H1 (cell line): ENCODE measurements around the gene CADPS. TPM values are rescaled to one million over a fixed set of nuclear protein-coding genes. Genes with fewer than 3 reads are reported as not detected.

Experiments used
- CTCF ChIA-PET: fragments of 300-600 bp; sonication (Branson Sonifier 250); formaldehyde crosslinking; loops from one replicate; lab custom pipeline; 2021; ENCODE audit not compliant: partially characterized antibody; lab: Charles Lee
- POLR2A ChIA-PET: fragments of 300-600 bp; sonication (Branson Sonifier 250); formaldehyde crosslinking; loops from one replicate; lab custom pipeline; 2021; ENCODE audit warnings: inconsistent platforms; ENCODE audit not compliant: partially characterized antibody; lab: Charles Lee
- DNase-seq, 2 experiments: peaks; one replicate each; pipeline versions ENCODE4 v3.0.0 to v3.0.0-alpha.2; 2010 to 2022; ENCODE audit warnings: low spot score in 2 of 2, low read depth in 1 of 2, mixed read lengths in 1 of 2
- FAIRE-seq: peaks from 2 replicates; lab custom pipeline; 2011; peaks lifted over from hg19 to GRCh38; lab: Jason Lieb, UNC
- H2AFZ ChIP-seq: 2 replicates; pipeline ENCODE4 v1.8.1; 2012; ENCODE audit warnings: low read length, inconsistent platforms
- H2AK5ac ChIP-seq: 2 replicates; pipeline ENCODE4 v1.6.1; 2013; ENCODE audit warnings: low read depth, low read length
- H2BK120ac ChIP-seq: replicated peaks from 2 replicates; pipeline ENCODE3; 2013; ENCODE audit warnings: low read depth, low read length, inconsistent platforms
- H2BK12ac ChIP-seq: 2 replicates; pipeline ENCODE4 v1.6.1; 2013; ENCODE audit warnings: low read depth, low read length
- H2BK15ac ChIP-seq: 2 replicates; pipeline ENCODE4 v1.6.1; 2013; ENCODE audit warnings: low read length
- H2BK20ac ChIP-seq: 2 replicates; pipeline ENCODE4 v1.6.1; 2013; ENCODE audit warnings: low read length
- H2BK5ac ChIP-seq: 2 replicates; pipeline ENCODE4 v1.6.1; 2013; ENCODE audit warnings: low read depth, low read length
- H3K14ac ChIP-seq: 2 replicates; pipeline ENCODE4 v1.6.1; 2013; ENCODE audit warnings: inconsistent platforms; ENCODE audit not compliant: insufficient read length
- H3K18ac ChIP-seq: 2 replicates; pipeline ENCODE4 v1.6.1; 2013; ENCODE audit warnings: low read length; ENCODE audit errors: extremely low read depth
- H3K23ac ChIP-seq: 2 replicates; pipeline ENCODE4 v1.6.1; 2013; ENCODE audit warnings: inconsistent platforms; ENCODE audit not compliant: insufficient read length
- H3K23me2 ChIP-seq: 2 replicates; pipeline ENCODE4 v1.6.1; 2013; ENCODE audit warnings: low read depth, low read length
- H3K27ac ChIP-seq: 2 replicates; pipeline ENCODE4 v1.6.1; 2011; ENCODE audit warnings: low read depth, low read length, inconsistent platforms
- H3K27me3 ChIP-seq, 4 experiments: replicated peaks in 1 of 4; 1 replicate in 1 of 4; 2 replicates in 3 of 4; pipeline versions ENCODE4 v1.6.1 to v1.8.1; 2011 to 2013; ENCODE audit warnings: low read length in 3 of 4, mild to moderate bottlenecking in 3 of 4, inconsistent platforms in 2 of 4, mixed read lengths in 2 of 4, moderate library complexity in 1 of 4; ENCODE audit not compliant: control insufficient read depth in 3 of 4, insufficient read depth in 3 of 4; ENCODE audit errors: extremely low read depth in 1 of 4
- H3K36me3 ChIP-seq, 4 experiments: 2 replicates each; pipeline versions ENCODE4 v1.6.1 to v1.8.1; 2011 to 2013; ENCODE audit warnings: mild to moderate bottlenecking in 4 of 4, low read length in 3 of 4, moderate library complexity in 2 of 4, control low read depth in 1 of 4, inconsistent platforms in 1 of 4; ENCODE audit not compliant: insufficient read depth in 4 of 4, control insufficient read depth in 2 of 4
- H3K4ac ChIP-seq: replicated peaks from 2 replicates; pipeline ENCODE3; 2013; ENCODE audit warnings: low read length, low read depth, mixed read lengths, inconsistent platforms; ENCODE audit not compliant: insufficient read length
- H3K4me1 ChIP-seq, 4 experiments: replicated peaks in 1 of 4; 1 replicate in 1 of 4; 2 replicates in 3 of 4; pipeline versions ENCODE4 v1.6.1 to v1.8.1; 2011 to 2013; ENCODE audit warnings: low read length in 3 of 4, inconsistent platforms in 2 of 4, mixed read lengths in 1 of 4; ENCODE audit not compliant: insufficient read depth in 4 of 4, control insufficient read depth in 3 of 4
- H3K4me2 ChIP-seq, 2 experiments: 2 replicates each; pipeline versions ENCODE4 v1.6.1 to v1.8.1; 2011 to 2013; ENCODE audit warnings: low read depth in 2 of 2, low read length in 2 of 2, control low read depth in 1 of 2, inconsistent platforms in 1 of 2, mild to moderate bottlenecking in 1 of 2; ENCODE audit not compliant: insufficient read depth in 1 of 2
- H3K4me3 ChIP-seq, 4 experiments: fragments of 200-600, 300-600 bp in 1 of 4; sonication (generic), shearing (Covaris generic), sonication (Bioruptor Twin) in 1 of 4; 2 replicates each; pipeline versions ENCODE4 v1.5.1 to v1.8.1; 2011 to 2016; ENCODE audit warnings: low read length in 4 of 4, low read depth in 3 of 4, control low read depth in 2 of 4, inconsistent platforms in 2 of 4, mild to moderate bottlenecking in 2 of 4, mixed read lengths in 1 of 4, moderate library complexity in 1 of 4; ENCODE audit not compliant: insufficient read depth in 2 of 4; ENCODE audit errors: extremely low read depth in 1 of 4
- H3K56ac ChIP-seq: replicated peaks from 2 replicates; pipeline ENCODE3; 2013; ENCODE audit warnings: low read depth, mild to moderate bottlenecking, mixed read lengths, low read length, inconsistent platforms; ENCODE audit not compliant: insufficient read length
- H3K79me1 ChIP-seq: 2 replicates; pipeline ENCODE4 v1.6.1; 2013; ENCODE audit warnings: low read depth, low read length, control low read depth
- H3K79me2 ChIP-seq, 2 experiments: 2 replicates each; pipeline versions ENCODE4 v1.6.1 to v1.8.1; 2012 to 2013; ENCODE audit warnings: low read length in 2 of 2, mild to moderate bottlenecking in 2 of 2, inconsistent platforms in 1 of 2; ENCODE audit not compliant: insufficient read depth in 2 of 2, control insufficient read depth in 1 of 2
- H3K9ac ChIP-seq, 4 experiments: replicated peaks in 1 of 4; 1 replicate in 1 of 4; 2 replicates in 3 of 4; pipeline versions ENCODE4 v1.6.1 to v1.8.1; 2011 to 2013; ENCODE audit warnings: low read depth in 3 of 4, low read length in 3 of 4, control low read depth in 2 of 4, mild to moderate bottlenecking in 2 of 4, moderate library complexity in 2 of 4, inconsistent platforms in 1 of 4; ENCODE audit errors: extremely low read depth in 1 of 4
- H3K9me3 ChIP-seq, 2 experiments: 2 replicates each; pipeline versions ENCODE4 v1.6.1 to v1.8.1; 2012 to 2013; ENCODE audit warnings: mild to moderate bottlenecking in 2 of 2, moderate library complexity in 2 of 2, control low read depth in 1 of 2, inconsistent platforms in 1 of 2, low read depth in 1 of 2, low read length in 1 of 2, mixed read lengths in 1 of 2; ENCODE audit not compliant: insufficient read depth in 2 of 2
- H4K20me1 ChIP-seq, 2 experiments: replicated peaks in 1 of 2; 2 replicates each; pipeline versions ENCODE3 to v1.8.1; 2011 to 2013; ENCODE audit warnings: inconsistent platforms in 2 of 2, low read length in 2 of 2, mild to moderate bottlenecking in 1 of 2; ENCODE audit not compliant: insufficient read depth in 2 of 2, control insufficient read depth in 1 of 2
- H4K5ac ChIP-seq: 2 replicates; pipeline ENCODE4 v1.6.1; 2013; ENCODE audit warnings: low read length, low read depth, mixed read lengths, inconsistent platforms; ENCODE audit not compliant: insufficient read length
- H4K8ac ChIP-seq: 2 replicates; pipeline ENCODE4 v1.8.0; 2013; ENCODE audit warnings: mild to moderate bottlenecking, moderate library complexity, low read length, inconsistent platforms; ENCODE audit not compliant: insufficient read depth; ENCODE audit errors: extremely low read depth
- H4K91ac ChIP-seq: replicated peaks from 2 replicates; pipeline ENCODE3; 2013; ENCODE audit warnings: low read length, mixed read lengths, inconsistent platforms; ENCODE audit not compliant: insufficient read length
- ASH2L ChIP-seq: fragments of 200-600, 300-600 bp; sonication (generic); IDR thresholded peaks from one replicate; pipeline ENCODE4 v1.7.1; 2017; ENCODE audit warnings: low read length
- CHD2 ChIP-seq: IDR thresholded peaks from 2 replicates; pipeline ENCODE4 v1.6.1; 2012; ENCODE audit warnings: low read length, improper control_type of control experiment
- HDAC6 ChIP-seq: IDR thresholded peaks from one replicate; pipeline ENCODE4 v1.7.1; 2012; ENCODE audit warnings: low read depth, mild to moderate bottlenecking, inconsistent platforms, low read length, moderate library complexity
- SIRT6 ChIP-seq: IDR thresholded peaks from one replicate; pipeline ENCODE4 v1.7.1; 2012; ENCODE audit warnings: low read length, inconsistent platforms
- SUZ12 ChIP-seq: fragments of 200-600 bp; sonication (generic); IDR thresholded peaks from 2 replicates; pipeline ENCODE4 v1.6.1; 2012; ENCODE audit warnings: mild to moderate bottlenecking, inconsistent platforms, low read length, moderate library complexity, mixed read lengths
- WGBS, 2 experiments: shearing (Covaris generic) in 1 of 2; methylation state at CpG; one replicate each; pipeline versions ENCODE4 v1.1.6 to v1.1.7; 2013 to 2015; ENCODE audit warnings: low lambda C conversion rate in 2 of 2, mixed read lengths in 2 of 2, inconsistent platforms in 1 of 2, low coverage in 1 of 2, missing lambda C conversion rate in 1 of 2; ENCODE audit not compliant: insufficient replicate concordance in 2 of 2, insufficient coverage in 1 of 2, insufficient read length in 1 of 2; ENCODE audit errors: extremely low coverage in 1 of 2, missing lambda C conversion rate in 1 of 2; 5-methylcytosine and 5-hydroxymethylcytosine counted together
- polyA plus RNA-seq, 7 experiments: library from polyadenylated mRNA; depleted of rRNA in 3 of 7; stranded (reverse) in 5 of 7; unstranded in 2 of 7; fragments of >200 nt in 5 of 7; fragments of 200-250 nt in 2 of 7; gene quantifications; 1 replicate in 5 of 7; 2 replicates in 1 of 7; 4 replicates in 1 of 7; pipeline versions ENCODE4 v1.2.1 to v1.2.3, GENCODE V29; 2011 to 2013; ENCODE audit warnings: missing spikeins in 2 of 7, mixed read lengths in 2 of 7
- total RNA-seq: library from RNA; stranded (reverse); fragmentation: NEBNext Ultra II Directional; extraction: Animal tissue kit (Norgen Biotek cat#: 25700); gene quantifications from 2 replicates; pipeline ENCODE4 v1.2.1, GENCODE V29; 2021
- TF ChIP-seq, protein P1 (sequence below): IDR thresholded peaks from 2 replicates; pipeline ENCODE4 v1.6.1; 2012; ENCODE audit warnings: low read length, inconsistent platforms

CADPS gene
- total and polyA plus RNA-seq, 2 of the 8 experiments (the other 6 are each of a cell fraction or from before 2014, with no cell fraction given), result 7.1 to 10.2 TPM

GRCh38 chr3:62566022-62566557 lies 309.1 kb downstream of the CADPS start:
- Histone ChIP-seq H2AFZ (no peak overlapping the region), H4K5ac (no peak overlapping the region), H4K91ac (no peak overlapping the region), H3K23ac (no peak overlapping the region), H2BK120ac (no peak overlapping the region), H3K27me3 (no peaks in the 10 kb centered on the region; a peak in 2 of 7 replicates), H3K4ac (no peak overlapping the region), H3K18ac (no peak overlapping the region), H3K79me1 (no peaks in the 10 kb centered on the region), H3K4me1 (no peaks in the 10 kb centered on the region), H2AK5ac (no peak overlapping the region), H3K23me2 (no peaks in the 10 kb centered on the region), H3K9ac (no peak overlapping the region), H3K4me3 (no peak overlapping the region), H3K4me2 (no peak overlapping the region), H2BK20ac (no peak overlapping the region), H3K27ac (no peak overlapping the region), H3K79me2 (no peaks in the 10 kb centered on the region), H3K36me3 (no peaks in the 10 kb centered on the region), H2BK12ac (no peak overlapping the region), H3K9me3 (no peaks in the 10 kb centered on the region), H3K14ac (no peak overlapping the region), H4K8ac (no peak overlapping the region), H2BK5ac (no peak overlapping the region), H3K56ac (no peak overlapping the region), H4K20me1 (no peaks in the 10 kb centered on the region), H2BK15ac (no peak overlapping the region)
- FAIRE-seq (no peak), DNase-seq (no peak)
- 87% methylated on average over 6 of the region's 6 CpGs; no CpG with 5 or more reads in 1 of the 2 experiments for WGBS, 2 experiments
- ChIA-PET POLR2A (interaction anchor here (0.9 kb wide), 1 partner anchor 54 kb away, joined by 3 read pairs; no protein-coding TSS in a partner anchor), CTCF (interaction anchor here (0.9 kb wide), 1 partner anchor 71 kb away, joined by 3 read pairs; no protein-coding TSS in a partner anchor)
- TF ChIP-seq CHD2 (no peak), ASH2L (no peak), SUZ12 (no peak), HDAC6 (no peak), SIRT6 (no peak)
- TF ChIP-seq, protein P1, sequence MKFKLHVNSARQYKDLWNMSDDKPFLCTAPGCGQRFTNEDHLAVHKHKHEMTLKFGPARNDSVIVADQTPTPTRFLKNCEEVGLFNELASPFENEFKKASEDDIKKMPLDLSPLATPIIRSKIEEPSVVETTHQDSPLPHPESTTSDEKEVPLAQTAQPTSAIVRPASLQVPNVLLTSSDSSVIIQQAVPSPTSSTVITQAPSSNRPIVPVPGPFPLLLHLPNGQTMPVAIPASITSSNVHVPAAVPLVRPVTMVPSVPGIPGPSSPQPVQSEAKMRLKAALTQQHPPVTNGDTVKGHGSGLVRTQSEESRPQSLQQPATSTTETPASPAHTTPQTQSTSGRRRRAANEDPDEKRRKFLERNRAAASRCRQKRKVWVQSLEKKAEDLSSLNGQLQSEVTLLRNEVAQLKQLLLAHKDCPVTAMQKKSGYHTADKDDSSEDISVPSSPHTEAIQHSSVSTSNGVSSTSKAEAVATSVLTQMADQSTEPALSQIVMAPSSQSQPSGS, result no peak
